ENCODE data around the gene RNF148. TPM values are rescaled to one million over a fixed set of nuclear protein-coding genes. Genes with fewer than 3 reads are reported as not detected.

The RNF148 gene
- 0.23 and 2.2 TPM in 2 replicates for total RNA-seq (2014; rRNA removed; shearing (Covaris generic))
- not detected in 2 replicates for polyA plus RNA-seq (2016; fragmentation: Nextera tagmentation; extraction: Ambion mirVana)
- long read RNA-seq: 0 reads

GRCh38 chr7:122702872-122703510 is at the start of gene RNF148:
RNF148 (minus strand) TSS chr7:122702922; CDS start chr7:122702750, 172 bp downstream.
- H3K27me3 Mint-ChIP-seq (ENCODE audit: insufficient read depth, low read depth, poor library complexity): no peaks in the 10 kb centered on the region
- no peak within 1 kb of the TSS for H3K27ac Mint-ChIP-seq
- no peaks in the 10 kb centered on the region for H3K9me3 Mint-ChIP-seq
- no peaks in the 10 kb centered on the region for H3K36me3 ChIP-seq (ENCODE audit: insufficient read depth)
- no peak within 1 kb of the TSS for H2AFZ ChIP-seq
- H3K36me3 Mint-ChIP-seq (ENCODE audit: low read depth): peaks cover 7% of the 10 kb centered on the region; the same call in 2 of the 3 replicates
- H3F3A ChIP-seq (replicated peaks; ENCODE audit: low read depth): no peaks in the 10 kb centered on the region
- H3K4me3 Mint-ChIP-seq: no peak within 1 kb of the TSS
- H3K27ac ChIP-seq (ENCODE audit: low read depth): no peak within 1 kb of the TSS
- H3K27me3 ChIP-seq (ENCODE audit: insufficient read depth): no peaks in the 10 kb centered on the region
- no peaks in the 10 kb centered on the region for H3K9me2 ChIP-seq (ENCODE audit: insufficient read depth)
- H4K20me1 ChIP-seq (replicated peaks; ENCODE audit: insufficient read depth): no peaks in the 10 kb centered on the region
- no peak for TF ChIP-seq EZH2phosphoT487 (IDR thresholded peaks at IDR 0.05; ENCODE audit: unreplicated experiment)
- no peak for TF ChIP-seq CTCF (conservative IDR thresholded peaks at IDR 0.05; ENCODE audit: low read depth in 2 of 2)
- no peak for TF ChIP-seq STAT1 (IDR thresholded peaks at IDR 0.05; ENCODE audit: unreplicated experiment)
- no peak for TF ChIP-seq POLR2AphosphoS5 (IDR thresholded peaks at IDR 0.05; ENCODE audit: low read depth)
- no peak within 1 kb of the TSS for H3K4me2 ChIP-seq
- 0 out of 2 replicates have a peak, but pooled peaks cover 3% of the 10 kb centered on the region for H3K79me2 ChIP-seq (replicated peaks; ENCODE audit: insufficient read depth)
- ATAC-seq: no peak
- peaks cover 3% of the 10 kb centered on the region; the same call in 1 of the 2 replicates for H3K4me1 ChIP-seq (ENCODE audit: insufficient read depth)
- peaks cover 5% of the 10 kb centered on the region; the same call in 1 of the 3 replicates for H3K4me1 Mint-ChIP-seq
- no peak within 1 kb of the TSS for H3K4me3 ChIP-seq
- DNase-seq (ENCODE audit: low spot score): no peak

- H3K9me2 ChIP-seq (ENCODE audit: insufficient read depth): no peaks in the 10 kb centered on the region
- H3K4me3 ChIP-seq: no peak overlapping the region
- 0 out of 2 replicates have a peak overlapping the region, but pooled peaks have one; percentile 29 for H3K4me2 ChIP-seq
- Mint-ChIP-seq H3K4me3 (no peak overlapping the region), H3K4me1 (peaks cover 55% of the 10 kb centered on the region), H3K36me3 (ENCODE audit: low read depth) (no peaks in the 10 kb centered on the region), H3K27me3 (ENCODE audit: insufficient read depth, low read depth, poor library complexity) (peaks cover 6% of the 10 kb centered on the region), H3K27ac (no peak overlapping the region), H3K9me3 (no peaks in the 10 kb centered on the region)
- H4K20me1 ChIP-seq (replicated peaks; ENCODE audit: insufficient read depth): no peaks in the 10 kb centered on the region
- no peaks in the 10 kb centered on the region; the same call in 1 of the 2 replicates for H3K79me2 ChIP-seq (replicated peaks; ENCODE audit: insufficient read depth)
- H3K27ac ChIP-seq (ENCODE audit: low read depth): no peak overlapping the region
- no peak for ATAC-seq
- no peaks in the 10 kb centered on the region for H3K36me3 ChIP-seq (ENCODE audit: insufficient read depth)
- H3K4me1 ChIP-seq (ENCODE audit: insufficient read depth): peaks cover 62% of the 10 kb centered on the region
- no peak for DNase-seq (ENCODE audit: low spot score)
- no peaks in the 10 kb centered on the region; the same call in 1 of the 2 replicates for H3F3A ChIP-seq (replicated peaks; ENCODE audit: low read depth)
- H3K27me3 ChIP-seq (ENCODE audit: insufficient read depth): no peaks in the 10 kb centered on the region
- H2AFZ ChIP-seq: no peak overlapping the region
- TF ChIP-seq, protein P1, sequence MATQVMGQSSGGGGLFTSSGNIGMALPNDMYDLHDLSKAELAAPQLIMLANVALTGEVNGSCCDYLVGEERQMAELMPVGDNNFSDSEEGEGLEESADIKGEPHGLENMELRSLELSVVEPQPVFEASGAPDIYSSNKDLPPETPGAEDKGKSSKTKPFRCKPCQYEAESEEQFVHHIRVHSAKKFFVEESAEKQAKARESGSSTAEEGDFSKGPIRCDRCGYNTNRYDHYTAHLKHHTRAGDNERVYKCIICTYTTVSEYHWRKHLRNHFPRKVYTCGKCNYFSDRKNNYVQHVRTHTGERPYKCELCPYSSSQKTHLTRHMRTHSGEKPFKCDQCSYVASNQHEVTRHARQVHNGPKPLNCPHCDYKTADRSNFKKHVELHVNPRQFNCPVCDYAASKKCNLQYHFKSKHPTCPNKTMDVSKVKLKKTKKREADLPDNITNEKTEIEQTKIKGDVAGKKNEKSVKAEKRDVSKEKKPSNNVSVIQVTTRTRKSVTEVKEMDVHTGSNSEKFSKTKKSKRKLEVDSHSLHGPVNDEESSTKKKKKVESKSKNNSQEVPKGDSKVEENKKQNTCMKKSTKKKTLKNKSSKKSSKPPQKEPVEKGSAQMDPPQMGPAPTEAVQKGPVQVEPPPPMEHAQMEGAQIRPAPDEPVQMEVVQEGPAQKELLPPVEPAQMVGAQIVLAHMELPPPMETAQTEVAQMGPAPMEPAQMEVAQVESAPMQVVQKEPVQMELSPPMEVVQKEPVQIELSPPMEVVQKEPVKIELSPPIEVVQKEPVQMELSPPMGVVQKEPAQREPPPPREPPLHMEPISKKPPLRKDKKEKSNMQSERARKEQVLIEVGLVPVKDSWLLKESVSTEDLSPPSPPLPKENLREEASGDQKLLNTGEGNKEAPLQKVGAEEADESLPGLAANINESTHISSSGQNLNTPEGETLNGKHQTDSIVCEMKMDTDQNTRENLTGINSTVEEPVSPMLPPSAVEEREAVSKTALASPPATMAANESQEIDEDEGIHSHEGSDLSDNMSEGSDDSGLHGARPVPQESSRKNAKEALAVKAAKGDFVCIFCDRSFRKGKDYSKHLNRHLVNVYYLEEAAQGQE (IDR thresholded peaks at IDR 0.05; ENCODE audit: unreplicated experiment): no peak
- TF ChIP-seq EZH2 (IDR thresholded peaks at IDR 0.05; ENCODE audit: low read depth, unreplicated experiment) (no peak), NANOG (IDR thresholded peaks at IDR 0.05; ENCODE audit: borderline replicate concordance) (no peak), CREB1 (CRISPR knock-in tag; IDR thresholded peaks at IDR 0.05; ENCODE audit: low read depth) (no peak), ZNF114 (CRISPR knock-in tag; IDR thresholded peaks at IDR 0.05) (no peak), STAT1 (IDR thresholded peaks at IDR 0.05; ENCODE audit: unreplicated experiment) (no peak), JUNB (IDR thresholded peaks at IDR 0.05; ENCODE audit: unreplicated experiment) (no peak), CTCF (conservative IDR thresholded peaks at IDR 0.05; ENCODE audit: low read depth in 2 of 2) (no peak), POLR2AphosphoS5 (IDR thresholded peaks at IDR 0.05; ENCODE audit: low read depth) (no peak), ZNF331 (CRISPR knock-in tag; IDR thresholded peaks at IDR 0.05; ENCODE audit: low read depth) (no peak)
- TF ChIP-seq, protein P2, sequence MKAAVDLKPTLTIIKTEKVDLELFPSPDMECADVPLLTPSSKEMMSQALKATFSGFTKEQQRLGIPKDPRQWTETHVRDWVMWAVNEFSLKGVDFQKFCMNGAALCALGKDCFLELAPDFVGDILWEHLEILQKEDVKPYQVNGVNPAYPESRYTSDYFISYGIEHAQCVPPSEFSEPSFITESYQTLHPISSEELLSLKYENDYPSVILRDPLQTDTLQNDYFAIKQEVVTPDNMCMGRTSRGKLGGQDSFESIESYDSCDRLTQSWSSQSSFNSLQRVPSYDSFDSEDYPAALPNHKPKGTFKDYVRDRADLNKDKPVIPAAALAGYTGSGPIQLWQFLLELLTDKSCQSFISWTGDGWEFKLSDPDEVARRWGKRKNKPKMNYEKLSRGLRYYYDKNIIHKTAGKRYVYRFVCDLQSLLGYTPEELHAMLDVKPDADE (IDR thresholded peaks at IDR 0.05): no peak
These were observed 47.7 kb upstream of the RNF148 start for GRCh38 chr7:122750389-122750788.
